GM18868 (cell line): ENCODE measurements around the gene OMP.

ENCODE experiments used
- ATAC-seq: cut with Tn5 transposase; IDR thresholded peaks from one replicate; pipeline ENCODE4 v1.9.1; 2021; ENCODE audit warnings: mild to moderate bottlenecking, moderate library complexity; ENCODE audit not compliant: unreplicated experiment

OMP gene

GRCh38 chr11:77151804-77152509 is 49.3 kb downstream of the OMP start:
- ATAC-seq: no peak

- ATAC-seq: no peak
These were observed 50.2 kb downstream of the OMP start for GRCh38 chr11:77152846-77153245.
